Cardiac fibroblast (primary cell): ENCODE results near the gene FAM161A.
"Not testable (repeated sequence)": the region's sequence is repeated elsewhere in the genome, so short reads cannot be mapped to it uniquely, and the experiment has no call there.

Experiments
- DNase-seq, 2 donors: peaks; one replicate each; pipeline versions ENCODE4 v3.0.0 to v3.0.0-alpha.2; 2010; ENCODE audit warnings: low read depth in 2 of 2
- H3K4me3 ChIP-seq, 2 donors: replicated peaks in 1 of 2; 1 replicate in 1 of 2; 2 replicates in 1 of 2; pipeline ENCODE4 v1.5.1; 2011; ENCODE audit warnings: low read depth in 2 of 2, low read length in 2 of 2, mild to moderate bottlenecking in 2 of 2, moderate library complexity in 1 of 2
- TF ChIP-seq, protein P1 (sequence below): IDR thresholded peaks from one replicate; pipeline ENCODE4 v1.5.1; 2011; ENCODE audit warnings: low read depth, mild to moderate bottlenecking, low read length, inconsistent platforms

Gene FAM161A

GRCh38 chr2:61855318-61855613 lies 1.4 kb upstream of the FAM161A start:
- TF ChIP-seq, protein P1, sequence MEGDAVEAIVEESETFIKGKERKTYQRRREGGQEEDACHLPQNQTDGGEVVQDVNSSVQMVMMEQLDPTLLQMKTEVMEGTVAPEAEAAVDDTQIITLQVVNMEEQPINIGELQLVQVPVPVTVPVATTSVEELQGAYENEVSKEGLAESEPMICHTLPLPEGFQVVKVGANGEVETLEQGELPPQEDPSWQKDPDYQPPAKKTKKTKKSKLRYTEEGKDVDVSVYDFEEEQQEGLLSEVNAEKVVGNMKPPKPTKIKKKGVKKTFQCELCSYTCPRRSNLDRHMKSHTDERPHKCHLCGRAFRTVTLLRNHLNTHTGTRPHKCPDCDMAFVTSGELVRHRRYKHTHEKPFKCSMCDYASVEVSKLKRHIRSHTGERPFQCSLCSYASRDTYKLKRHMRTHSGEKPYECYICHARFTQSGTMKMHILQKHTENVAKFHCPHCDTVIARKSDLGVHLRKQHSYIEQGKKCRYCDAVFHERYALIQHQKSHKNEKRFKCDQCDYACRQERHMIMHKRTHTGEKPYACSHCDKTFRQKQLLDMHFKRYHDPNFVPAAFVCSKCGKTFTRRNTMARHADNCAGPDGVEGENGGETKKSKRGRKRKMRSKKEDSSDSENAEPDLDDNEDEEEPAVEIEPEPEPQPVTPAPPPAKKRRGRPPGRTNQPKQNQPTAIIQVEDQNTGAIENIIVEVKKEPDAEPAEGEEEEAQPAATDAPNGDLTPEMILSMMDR: no peak
- DNase-seq: no peak
- peak overlapping the region; percentile 89 to 94 for H3K4me3 ChIP-seq

- H3K4me3 ChIP-seq: peak overlapping the region; percentile 89 to 94
- peak; percentile 98 to 99 for DNase-seq
- TF ChIP-seq, protein P1: no peak
These were observed 881 bp upstream of the FAM161A start for GRCh38 chr2:61854564-61855317.

- TF ChIP-seq, protein P1: no peak
- DNase-seq: peak in 1 of 2 donors; percentile 64
- H3K4me3 ChIP-seq: peak overlapping the region; percentile 89 to 94
These were observed 594 bp downstream of the FAM161A start for GRCh38 chr2:61853086-61853846.

DNA sequence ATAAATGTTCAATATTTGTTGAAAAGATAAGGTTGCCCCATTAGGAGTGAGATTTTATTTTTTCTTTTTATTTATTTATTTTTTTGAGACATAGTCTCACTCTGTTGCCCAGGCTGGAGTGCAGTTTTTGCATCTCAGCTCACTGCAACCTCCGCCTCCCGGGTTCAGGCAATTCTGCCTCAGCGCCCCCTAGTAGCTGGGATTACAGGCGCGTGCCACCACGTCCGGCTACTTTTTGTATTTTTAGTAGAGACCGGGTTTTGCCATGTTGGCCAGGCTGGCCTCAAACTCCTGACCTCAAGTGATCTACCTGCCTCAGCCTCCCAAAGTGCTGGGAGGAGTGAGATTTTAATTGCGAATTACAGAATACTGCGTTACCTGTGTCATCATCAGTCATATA lies 2.6 kb downstream of the FAM161A start:
- DNase-seq: not testable (repeated sequence)

GRCh38 chr2:61845320-61845719 lies 8.5 kb downstream of the FAM161A start:
- no peak for DNase-seq
- TF ChIP-seq, protein P1: no peak
- H3K4me3 ChIP-seq: no peak overlapping the region

More for the DNA sequence above, 2.6 kb downstream of the FAM161A start:
- H3K4me3 ChIP-seq: not testable (repeated sequence)

DNA sequence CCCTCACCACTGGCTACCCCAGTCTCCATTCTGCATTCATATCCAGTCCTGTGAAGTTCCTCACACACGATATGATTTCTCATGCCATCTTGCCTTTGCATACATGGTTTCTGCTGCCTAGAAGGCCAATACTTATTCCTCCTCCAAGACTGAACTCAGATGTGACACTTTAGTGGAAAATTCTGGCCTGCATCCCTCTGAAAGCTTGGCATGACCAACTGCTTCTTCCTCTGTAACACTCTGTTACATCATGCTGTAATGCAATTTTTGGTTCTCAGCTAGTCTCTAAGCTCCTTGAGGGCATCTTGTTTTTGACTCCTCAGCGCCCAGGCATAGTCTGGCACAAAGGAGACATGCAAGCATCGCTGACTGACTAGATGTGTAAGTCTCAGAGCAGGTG lies 12.6 kb downstream of the FAM161A start:
- DNase-seq: no peak

DNA sequence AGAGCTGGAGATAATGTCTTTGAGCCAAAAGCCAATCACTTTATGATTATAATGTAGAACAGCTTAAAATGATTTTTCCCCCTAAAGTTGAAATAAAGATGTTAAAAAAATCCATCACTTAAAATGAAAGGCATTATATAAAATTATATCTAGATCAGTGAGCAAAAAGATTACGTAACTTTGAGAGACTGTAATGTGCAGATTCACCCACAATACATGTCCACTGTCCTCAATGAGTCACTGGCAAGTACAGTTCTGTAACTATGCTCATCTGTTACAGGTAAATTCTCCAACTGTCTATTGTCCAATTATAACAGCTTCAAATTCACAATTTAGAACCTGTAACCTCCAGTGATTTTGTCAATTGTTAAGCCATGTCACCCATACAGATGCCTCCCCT lies 19.0 kb downstream of the FAM161A start:
- no peak overlapping the region for H3K4me3 ChIP-seq
- DNase-seq: peak in 1 of 2 donors; percentile 11
- TF ChIP-seq, protein P1: no peak

More for the DNA sequence above, 12.6 kb downstream of the FAM161A start:
- no peak overlapping the region for H3K4me3 ChIP-seq
- TF ChIP-seq, protein P1: no peak
